ENCODE results near the gene C2CD4D. TPM values are rescaled to one million over a fixed set of nuclear protein-coding genes. Genes with fewer than 3 reads are reported as not detected.

C2CD4D gene
- total and polyA plus RNA-seq, 2 of the 13 experiments (the other 11 are each of a cell fraction or from before 2014, with no cell fraction given): not detected

- no peak for TF ChIP-seq KLF15 (CRISPR knock-in tag; IDR thresholded peaks at IDR 0.05; ENCODE audit: borderline replicate concordance)
- no peak for TF ChIP-seq MED8 (CRISPR knock-in tag; IDR thresholded peaks at IDR 0.05; ENCODE audit: insufficient replicate concordance)
Measured at GRCh38 chr1:151814426-151814825, 25.2 kb downstream of the C2CD4D start (continued).

GRCh38 chr1:151813271-151813977, 26.2 kb downstream of the C2CD4D start:
- ATAC-seq (no peak), DNase-seq (ENCODE audit: low spot score) (no peak), FAIRE-seq (no peak)
- 81% methylated on average over 6 of the region's 12 CpGs for WGBS (ENCODE audit: low lambda C conversion rate)
- Histone ChIP-seq H3K79me2 (ENCODE audit: insufficient read depth, low read length) (no peaks in the 10 kb centered on the region), H2AFZ (ENCODE audit: low read length) (no peak overlapping the region), H3K9me3 (ENCODE audit: low read length) (no peaks in the 10 kb centered on the region), H3K4me2 (ENCODE audit: low read depth, low read length) (no peak overlapping the region), H3K4me3 (replicated peaks in 1 of 3; ENCODE audit: insufficient read depth in 1 of 3, low read depth in 2 of 3, low read length in 3 of 3) (no peak overlapping the region), H3K4me1 (ENCODE audit: insufficient read depth, low read length) (peaks cover 11% of the 10 kb centered on the region; the same call in 1 of the 2 replicates), H3K9ac (ENCODE audit: insufficient read depth, low read depth, low read length) (no peak overlapping the region), H4K20me1 (ENCODE audit: insufficient read depth, low read length) (no peaks in the 10 kb centered on the region), H3K36me3 (replicated peaks in 1 of 2; ENCODE audit: control insufficient read depth in 1 of 2, insufficient read depth in 2 of 2, low read length in 2 of 2) (no peaks in the 10 kb centered on the region), H3K27ac (ENCODE audit: extremely low read length, insufficient read depth, low read length) (no peak overlapping the region), H3K27me3 (ENCODE audit: control insufficient read depth in 1 of 2, insufficient read depth in 2 of 2, low read length in 2 of 2) (no peaks in the 10 kb centered on the region)
- ChIA-PET POLR2A (no interaction called here), CTCF (ENCODE audit: low intra/inter-chr PET ratio, low total read pairs) (no interaction called here)
- BruUV-seq (replicated peaks): no TSS peak
- in situ Hi-C loops (cut with HindIII; ENCODE audit: extremely low pct_ligation_motif_present, low pct_unique_long_range_greater_than_20kb) (no loop called here), intact Hi-C loops (cut with micrococcal nuclease; ENCODE audit: unreplicated experiment) (no loop called here)
- TF ChIP-seq ARID3A (IDR thresholded peaks at IDR 0.05; ENCODE audit: low read depth, low read length) (no peak), ZHX2 (IDR thresholded peaks at IDR 0.05; ENCODE audit: low read depth) (no peak), ZHX2 (CRISPR knock-in tag; IDR thresholded peaks at IDR 0.05; ENCODE audit: borderline replicate concordance) (no peak), DMAP1 (CRISPR knock-in tag; IDR thresholded peaks at IDR 0.05) (no peak), ATRX (CRISPR knock-in tag; IDR thresholded peaks at IDR 0.05; ENCODE audit: borderline replicate concordance) (no peak), ZBTB34 (CRISPR knock-in tag; IDR thresholded peaks at IDR 0.05) (no peak), THAP11 (CRISPR knock-in tag; IDR thresholded peaks at IDR 0.05) (no peak), ZBTB46 (CRISPR knock-in tag; IDR thresholded peaks at IDR 0.05; ENCODE audit: borderline replicate concordance) (no peak), ZNF562 (CRISPR knock-in tag; IDR thresholded peaks at IDR 0.05; ENCODE audit: borderline replicate concordance) (no peak)

Data from HepG2 (cell line).